ENCODE measurements around the gene SCIN. TPM values are rescaled to one million over a fixed set of nuclear protein-coding genes. Genes with fewer than 3 reads are reported as not detected.

Gene SCIN
- total RNA-seq, 1 experiment from 2014 or later = 0.22 TPM

GRCh38 chr7:12588259-12588904 is 17.9 kb downstream of the SCIN start:
- ChIA-PET CTCF (no interaction called here), POLR2A (no interaction called here), RAD21 (ENCODE audit: low non-redundant PET in 1 of 2, low total read pairs in 2 of 2, uncharacterized antibody in 2 of 2, unreplicated experiment in 2 of 2) (no interaction called here)
- no peaks in the 10 kb centered on the region for H3K4me1 ChIP-seq (ENCODE audit: control insufficient read depth in 1 of 2, insufficient read depth in 2 of 2, low read length in 2 of 2)
- H3K79me2 ChIP-seq (ENCODE audit: insufficient read depth, low read length) = no peaks in the 10 kb centered on the region
- intact Hi-C loops (cut with micrococcal nuclease) = no loop called here
- DNase-seq (ENCODE audit: low read depth, low spot score) = no peak
- no peak for ATAC-seq
- H3K27me3 ChIP-seq (ENCODE audit: insufficient read depth, low read length) = no peaks in the 10 kb centered on the region
- H3K4me3 ChIP-seq (replicated peaks in 1 of 2; ENCODE audit: low read depth in 1 of 2, low read length in 2 of 2) = no peak overlapping the region
- no TSS peak for BruUV-seq (replicated peaks)
- no peaks in the 10 kb centered on the region for H3K36me3 ChIP-seq (ENCODE audit: control insufficient read depth in 1 of 2, insufficient read depth in 2 of 2, low read length in 2 of 2)
- H3K9me3 ChIP-seq (ENCODE audit: control insufficient read depth in 1 of 2, insufficient read depth in 1 of 2, low read depth in 1 of 2, low read length in 2 of 2) = no peaks in the 10 kb centered on the region
- no peak overlapping the region for H2AFZ ChIP-seq (ENCODE audit: low read depth, low read length, poor library complexity, severe bottlenecking)
- H3K9ac ChIP-seq (ENCODE audit: low read length) = no peak overlapping the region
- no peak for TF ChIP-seq EZH2 (IDR thresholded peaks at IDR 0.05)
- no peak for TF ChIP-seq FOSL1 (IDR thresholded peaks at IDR 0.05; ENCODE audit: low read depth)
- no peak for TF ChIP-seq CEBPB (IDR thresholded peaks at IDR 0.05; ENCODE audit: low read depth)
- TF ChIP-seq ZBTB33 (IDR thresholded peaks at IDR 0.05; ENCODE audit: extremely low read depth, insufficient replicate concordance, low read length) = no peak
- no peak for TF ChIP-seq SRF (IDR thresholded peaks at IDR 0.05; ENCODE audit: low read depth)
- TF ChIP-seq REST (IDR thresholded peaks at IDR 0.05; ENCODE audit: low read depth) = no peak
- TF ChIP-seq YY1 (IDR thresholded peaks at IDR 0.05; ENCODE audit: extremely low read depth, insufficient replicate concordance, low read depth, low read length) = no peak
- no peak for TF ChIP-seq EGR1 (IDR thresholded peaks at IDR 0.05; ENCODE audit: low read depth)
- no peak for TF ChIP-seq ATF3 (IDR thresholded peaks at IDR 0.05)
- no peak for TF ChIP-seq SIN3A (IDR thresholded peaks at IDR 0.05; ENCODE audit: low read depth)
- TF ChIP-seq CBX3 (IDR thresholded peaks at IDR 0.05; ENCODE audit: low read depth) = no peak
- no peak for TF ChIP-seq TCF7L2 (IDR thresholded peaks at IDR 0.05; ENCODE audit: borderline replicate concordance, extremely low read depth, insufficient read depth, insufficient read length)
- no peak for TF ChIP-seq POLR2AphosphoS5 (IDR thresholded peaks at IDR 0.05; ENCODE audit: low read depth, low read length)
- TF ChIP-seq SP1 (IDR thresholded peaks at IDR 0.05; ENCODE audit: low read depth) = no peak
- no peak for TF ChIP-seq POLR2A (IDR thresholded peaks at IDR 0.05; ENCODE audit: borderline replicate concordance, extremely low read depth, insufficient read depth, insufficient read length)
- no peak for TF ChIP-seq ELF1 (IDR thresholded peaks at IDR 0.05; ENCODE audit: borderline replicate concordance, low read depth)
- TF ChIP-seq JUND (IDR thresholded peaks at IDR 0.05) = no peak
- TF ChIP-seq RAD21 (IDR thresholded peaks at IDR 0.05; ENCODE audit: low read depth) = no peak
- TF ChIP-seq ZFX (IDR thresholded peaks at IDR 0.05) = no peak
- TF ChIP-seq ZNF274 (IDR thresholded peaks at IDR 0.05; ENCODE audit: low read depth, low read length) = no peak
- no peaks in the 10 kb centered on the region for H3K9me2 ChIP-seq (ENCODE audit: insufficient read depth)
- no peak overlapping the region for H3K27ac ChIP-seq (ENCODE audit: low read depth, low read length)
- no peak overlapping the region for H3K4me2 ChIP-seq (ENCODE audit: low read length)
- H4K20me1 ChIP-seq (ENCODE audit: insufficient read depth) = no peaks in the 10 kb centered on the region

Measured in HCT116 (cell line).